ENCODE results near the gene LGALS7B.

- TF ChIP-seq CTCF (tag by site-specific recombination; IDR thresholded peaks at IDR 0.05) (no peak), GLIS2 (tag by site-specific recombination; IDR thresholded peaks at IDR 0.05) (no peak), PRDM10 (tag by site-specific recombination; IDR thresholded peaks at IDR 0.05) (no peak), ZNF350 (tag by site-specific recombination; IDR thresholded peaks at IDR 0.05) (no peak), PRDM4 (tag by site-specific recombination; IDR thresholded peaks at IDR 0.05) (no peak), ZNF777 (tag by site-specific recombination; IDR thresholded peaks at IDR 0.05; ENCODE audit: borderline replicate concordance) (no peak)
Measured at GRCh38 chr19:38792250-38793111, 3.5 kb downstream of the LGALS7B start.
